KOPT-K1 (cell line): ENCODE results near the gene ABCA7.

ENCODE experiments used
- H3K27ac ChIP-seq: fragments of 200-600 bp; sonication (generic); 2 replicates; pipeline ENCODE4 v1.5.1; 2016; ENCODE audit warnings: antibody characterized with exemption, mild to moderate bottlenecking, low read depth, low read length; ENCODE audit not compliant: poor library complexity, severe bottlenecking
- H3K36me3 ChIP-seq: fragments of 200-600 bp; sonication (generic); 2 replicates; pipeline ENCODE4 v1.5.1; 2017; ENCODE audit warnings: antibody characterized with exemption, mild to moderate bottlenecking, low read length, moderate library complexity; ENCODE audit not compliant: insufficient read depth
- H3K9me3 ChIP-seq: fragments of 200-600 bp; sonication (generic); 2 replicates; pipeline ENCODE4 v1.5.1; 2017; ENCODE audit warnings: antibody characterized with exemption, low read length, mild to moderate bottlenecking; ENCODE audit not compliant: insufficient read depth, poor library complexity, severe bottlenecking

ABCA7 gene

DNA sequence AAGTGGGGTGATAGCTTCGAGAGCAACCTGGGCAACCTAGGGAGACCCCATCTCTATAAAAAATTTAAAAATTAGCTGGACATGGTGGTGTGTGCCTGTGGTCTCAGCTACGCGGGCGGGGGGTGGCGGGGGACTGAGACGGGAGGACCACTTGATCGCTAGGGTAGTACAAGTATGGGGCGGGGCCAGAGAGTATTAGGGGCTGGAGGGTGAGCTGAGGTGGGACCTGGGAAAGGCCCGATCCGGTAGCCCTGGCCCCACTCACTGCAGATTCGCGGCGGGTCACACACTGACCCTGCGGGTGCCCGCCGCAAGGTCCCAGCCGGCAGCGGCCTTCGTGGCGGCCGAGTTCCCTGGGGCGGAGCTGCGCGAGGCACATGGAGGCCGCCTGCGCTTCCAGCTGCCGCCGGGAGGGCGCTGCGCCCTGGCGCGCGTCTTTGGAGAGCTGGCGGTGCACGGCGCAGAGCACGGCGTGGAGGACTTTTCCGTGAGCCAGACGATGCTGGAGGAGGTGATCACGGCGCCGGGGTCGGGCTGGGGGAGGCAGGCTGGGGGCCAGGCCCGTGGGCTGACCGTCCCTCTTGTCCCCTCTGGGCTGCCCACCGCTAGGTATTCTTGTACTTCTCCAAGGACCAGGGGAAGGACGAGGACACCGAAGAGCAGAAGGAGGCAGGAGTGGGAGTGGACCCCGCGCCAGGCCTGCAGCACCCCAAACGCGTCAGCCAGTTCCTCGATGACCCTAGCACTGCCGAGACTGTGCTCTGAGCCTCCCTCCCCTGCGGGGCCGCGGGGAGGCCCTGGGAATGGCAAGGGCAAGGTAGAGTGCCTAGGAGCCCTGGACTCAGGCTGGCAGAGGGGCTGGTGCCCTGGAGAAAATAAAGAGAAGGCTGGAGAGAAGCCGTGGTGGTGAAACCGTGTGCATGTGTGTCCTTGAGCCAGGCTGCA, 25.0 kb downstream of the ABCA7 start:
- H3K9me3 ChIP-seq = no peaks in the 10 kb centered on the region
- no peak overlapping the region for H3K27ac ChIP-seq
- H3K36me3 ChIP-seq = peaks cover 15% of the 10 kb centered on the region

DNA sequence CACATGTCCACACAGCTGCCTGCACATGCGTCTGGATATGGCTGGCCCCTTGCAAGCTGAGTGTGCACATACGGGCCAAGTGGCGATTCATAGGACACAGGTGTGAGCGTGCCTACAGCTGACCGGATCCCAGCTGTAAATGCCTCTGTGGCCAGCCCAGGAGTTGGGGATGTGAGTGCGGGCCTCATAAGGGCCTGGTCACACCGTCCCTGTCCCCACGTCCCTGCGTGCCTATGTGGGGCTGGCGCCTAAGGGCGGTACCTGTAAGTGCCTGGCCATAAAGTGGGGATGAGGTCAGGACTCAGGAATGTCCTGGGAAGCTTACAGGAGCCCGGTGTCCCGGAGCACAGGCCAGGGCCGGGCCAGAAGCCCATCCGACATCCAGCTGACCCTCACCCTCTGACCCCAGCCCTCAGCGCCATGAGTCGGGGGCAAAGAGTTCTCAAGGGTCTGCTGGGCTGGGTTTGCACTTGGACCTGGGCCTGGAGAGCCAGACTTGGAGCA, 25.8 kb downstream of the ABCA7 start:
- peaks cover 22% of the 10 kb centered on the region for H3K36me3 ChIP-seq
- H3K9me3 ChIP-seq = no peaks in the 10 kb centered on the region
- no peak overlapping the region for H3K27ac ChIP-seq

DNA sequence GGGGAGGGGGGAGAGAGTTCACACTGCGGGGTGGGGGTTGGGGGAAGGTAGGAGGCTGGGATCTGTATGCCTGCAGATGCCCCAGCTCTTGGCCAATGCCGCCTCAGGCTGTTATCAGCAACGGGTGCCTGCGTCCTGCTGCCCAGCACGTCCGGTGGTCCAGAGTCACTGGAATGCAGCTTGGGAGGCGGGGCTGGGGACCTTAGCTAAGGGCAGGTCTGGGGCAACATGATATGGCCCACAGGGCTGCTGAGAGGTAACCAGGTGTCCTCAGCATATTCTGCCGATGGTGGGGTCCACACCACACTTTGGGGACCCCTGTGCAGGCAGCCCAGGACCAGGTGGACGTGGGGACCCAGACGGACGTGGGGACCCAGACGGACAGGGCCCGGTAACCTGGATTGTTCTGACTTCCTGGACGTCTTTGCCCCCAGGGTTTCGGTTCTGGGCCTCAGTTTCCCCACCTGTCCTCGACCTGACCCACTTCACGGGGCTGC, 26.4 kb downstream of the ABCA7 start:
- Histone ChIP-seq H3K36me3 (peaks cover 27% of the 10 kb centered on the region), H3K27ac (peak overlapping the region; percentile 98), H3K9me3 (no peaks in the 10 kb centered on the region)

DNA sequence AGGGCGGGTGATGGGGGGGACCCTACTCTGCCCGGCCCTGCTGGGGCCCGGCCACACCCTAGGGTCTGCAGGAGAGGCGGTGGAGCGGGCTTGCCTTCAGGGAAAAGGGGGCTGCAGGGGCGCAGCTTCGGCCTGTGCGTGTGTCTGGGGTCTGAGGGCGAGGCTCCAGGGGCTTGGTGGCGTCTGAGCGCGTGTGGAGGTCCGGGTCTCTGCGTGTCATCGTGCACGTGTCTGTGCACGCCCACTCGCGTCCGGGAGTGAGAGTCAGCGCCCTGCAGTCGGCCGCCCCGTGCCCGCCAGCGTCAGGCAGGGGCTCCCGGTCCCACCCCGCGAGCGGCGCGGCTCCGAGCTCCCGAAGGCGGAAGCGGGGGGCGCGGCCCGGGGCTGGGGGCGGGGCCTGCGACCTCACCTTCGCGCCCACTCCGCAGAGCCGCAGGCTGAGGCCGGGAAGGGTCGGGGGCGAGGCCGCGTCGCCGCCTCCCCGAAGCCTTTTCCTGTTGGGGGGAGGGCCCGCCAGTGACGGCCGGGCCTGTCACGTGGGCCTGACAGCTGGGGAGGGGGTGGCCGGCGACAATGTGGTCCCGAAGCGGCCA, 26.9 kb downstream of the ABCA7 start, which contains the start of gene ARHGAP45:
Gene ARHGAP45, plus strand, starts transcription at position 420 of the 593 bp plus-strand sequence. CDS start 239 bp downstream, outside the sequence.
- H3K27ac ChIP-seq = peak within 1 kb of the TSS; percentile 98
- no peaks in the 10 kb centered on the region for H3K9me3 ChIP-seq
- H3K36me3 ChIP-seq = peaks cover 32% of the 10 kb centered on the region

DNA sequence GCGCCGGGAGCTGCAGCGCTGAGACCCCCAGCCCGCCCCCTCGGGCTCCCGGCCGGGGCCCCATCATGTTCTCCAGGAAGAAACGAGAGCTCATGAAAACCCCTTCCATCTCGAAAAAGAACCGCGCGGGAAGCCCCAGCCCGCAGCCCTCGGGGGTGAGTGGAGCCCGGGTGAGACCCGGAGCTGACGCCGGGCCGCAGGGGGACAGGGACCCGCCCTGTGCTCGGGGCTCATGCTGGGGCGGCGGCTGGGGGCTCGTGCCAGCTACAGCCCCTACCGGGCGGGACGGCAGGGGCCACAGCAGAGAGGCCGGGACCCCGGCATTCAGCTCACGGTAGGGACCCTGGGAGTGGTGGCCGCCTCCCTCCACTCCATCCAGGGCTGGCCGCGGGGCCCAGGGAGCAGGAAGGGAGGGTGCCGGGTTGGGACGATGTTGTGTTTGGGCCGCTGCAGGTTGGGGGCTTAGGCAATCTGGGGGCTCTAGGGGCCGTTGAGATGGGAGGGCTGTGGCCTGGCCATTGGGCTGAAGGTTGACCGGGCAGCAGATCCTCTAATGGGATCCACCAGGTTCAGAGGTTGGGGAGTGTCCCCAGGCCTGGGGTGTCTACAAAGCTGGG, 27.5 kb downstream of the ABCA7 start:
- H3K9me3 ChIP-seq = no peaks in the 10 kb centered on the region
- peaks cover 38% of the 10 kb centered on the region for H3K36me3 ChIP-seq
- H3K27ac ChIP-seq = peak overlapping the region; percentile 98

DNA sequence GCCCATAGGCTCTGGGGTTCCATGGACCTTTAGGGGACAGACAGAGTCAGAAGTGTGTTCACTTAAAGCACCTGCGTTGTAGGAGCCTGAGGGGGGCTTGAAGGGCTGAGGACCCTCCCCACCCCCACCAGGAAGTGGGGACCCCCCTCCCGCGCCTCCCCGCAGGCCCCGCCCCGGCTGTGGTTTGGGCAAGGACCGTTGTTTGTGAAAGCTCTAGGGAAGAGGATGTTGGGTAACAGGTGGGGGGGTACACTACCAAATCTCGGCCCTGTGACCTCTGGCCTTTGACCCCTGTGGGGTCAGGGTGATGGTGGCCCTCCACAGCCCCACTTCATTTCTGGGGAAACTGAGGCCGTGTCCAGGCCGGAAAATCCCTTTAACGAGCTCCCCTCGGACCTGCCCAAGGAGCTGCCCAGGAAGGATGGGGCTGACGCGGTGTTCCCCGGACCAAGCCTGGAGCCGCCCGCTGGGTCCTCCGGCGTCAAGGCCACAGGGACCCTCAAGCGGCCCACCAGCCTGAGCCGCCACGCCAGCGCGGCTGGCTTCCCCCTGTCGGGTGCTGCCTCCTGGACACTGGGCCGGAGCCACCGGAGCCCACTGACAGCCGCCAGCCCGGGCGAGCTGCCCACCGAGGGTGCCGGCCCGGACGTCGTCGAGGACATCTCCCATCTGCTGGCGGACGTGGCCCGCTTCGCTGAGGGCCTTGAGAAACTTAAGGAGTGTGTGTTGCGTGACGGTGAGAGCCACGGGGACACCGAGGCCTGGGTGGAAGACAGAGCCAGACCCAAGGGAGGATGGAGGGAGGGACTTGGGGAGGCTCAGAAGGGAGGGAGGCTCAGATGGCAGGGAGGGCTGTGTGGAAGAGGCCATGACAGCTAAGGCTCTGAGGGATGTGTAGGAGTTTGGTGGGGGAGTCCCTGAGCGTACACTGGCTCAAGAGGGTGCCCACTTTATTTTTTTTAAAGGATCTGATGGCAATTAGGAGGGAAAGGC, 28.4 kb downstream of the ABCA7 start:
- Histone ChIP-seq H3K9me3 (no peaks in the 10 kb centered on the region), H3K27ac (peak overlapping the region; percentile 98), H3K36me3 (peaks cover 46% of the 10 kb centered on the region)

DNA sequence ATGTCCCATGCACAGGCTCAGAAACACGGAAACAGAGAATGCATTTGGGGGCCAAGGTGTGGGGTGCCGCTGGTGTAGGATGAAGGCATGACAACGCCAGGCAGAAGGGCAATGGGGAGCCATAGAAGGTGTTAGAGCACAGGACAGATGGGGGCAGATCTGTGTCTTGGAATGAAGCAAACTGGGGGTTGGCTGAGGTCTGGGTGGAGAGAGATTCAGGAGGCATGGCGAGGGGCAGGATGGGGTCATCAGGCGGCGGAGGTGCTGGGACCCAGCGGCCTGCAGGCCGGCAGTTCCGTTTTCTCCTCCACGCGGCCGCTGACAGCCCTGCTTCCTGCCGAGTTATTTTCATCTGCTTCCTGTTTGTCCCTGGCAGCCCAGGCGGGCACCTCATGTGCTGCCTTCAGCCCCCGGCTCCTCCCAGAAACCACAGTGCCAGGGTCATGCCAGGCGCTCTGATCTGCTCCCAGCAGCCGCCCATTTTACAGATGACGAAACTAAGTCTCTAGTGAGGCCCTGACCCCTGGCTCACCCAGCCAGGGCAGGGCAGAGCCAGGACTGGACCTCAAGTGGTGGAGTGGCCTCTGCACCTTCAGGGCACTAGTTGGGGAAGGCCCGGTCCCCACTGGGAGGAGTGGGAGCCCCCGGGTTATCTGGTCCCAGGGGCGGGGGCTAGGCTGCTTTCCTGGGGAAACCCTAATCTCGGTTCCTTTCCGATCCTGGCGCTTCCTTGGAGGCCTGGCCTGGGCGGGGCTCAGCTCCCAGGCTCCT, 29.3 kb downstream of the ABCA7 start:
- H3K27ac ChIP-seq = peak overlapping the region; percentile 98
- no peaks in the 10 kb centered on the region for H3K9me3 ChIP-seq
- peaks cover 55% of the 10 kb centered on the region for H3K36me3 ChIP-seq

DNA sequence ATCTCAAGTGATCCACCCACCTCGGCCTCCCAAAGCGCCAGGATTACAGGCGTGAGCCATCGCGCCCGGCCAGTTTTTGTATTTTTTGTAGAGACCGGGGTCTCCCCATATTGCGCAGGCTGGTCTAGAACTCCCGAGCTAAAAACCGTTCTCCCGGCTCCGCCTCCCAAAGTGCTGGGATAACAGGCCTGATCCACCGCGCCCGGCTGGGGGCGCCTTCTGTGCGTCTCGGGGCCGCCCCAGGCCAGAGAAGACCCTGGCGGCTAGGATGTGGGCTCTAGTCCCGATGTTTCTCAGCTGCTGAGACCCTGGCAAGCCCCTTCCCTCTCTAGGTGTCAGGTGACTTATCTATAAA, 30.6 kb downstream of the ABCA7 start:
- H3K36me3 ChIP-seq = peaks cover 64% of the 10 kb centered on the region
- H3K9me3 ChIP-seq = no peaks in the 10 kb centered on the region
- H3K27ac ChIP-seq = no peak overlapping the region

DNA sequence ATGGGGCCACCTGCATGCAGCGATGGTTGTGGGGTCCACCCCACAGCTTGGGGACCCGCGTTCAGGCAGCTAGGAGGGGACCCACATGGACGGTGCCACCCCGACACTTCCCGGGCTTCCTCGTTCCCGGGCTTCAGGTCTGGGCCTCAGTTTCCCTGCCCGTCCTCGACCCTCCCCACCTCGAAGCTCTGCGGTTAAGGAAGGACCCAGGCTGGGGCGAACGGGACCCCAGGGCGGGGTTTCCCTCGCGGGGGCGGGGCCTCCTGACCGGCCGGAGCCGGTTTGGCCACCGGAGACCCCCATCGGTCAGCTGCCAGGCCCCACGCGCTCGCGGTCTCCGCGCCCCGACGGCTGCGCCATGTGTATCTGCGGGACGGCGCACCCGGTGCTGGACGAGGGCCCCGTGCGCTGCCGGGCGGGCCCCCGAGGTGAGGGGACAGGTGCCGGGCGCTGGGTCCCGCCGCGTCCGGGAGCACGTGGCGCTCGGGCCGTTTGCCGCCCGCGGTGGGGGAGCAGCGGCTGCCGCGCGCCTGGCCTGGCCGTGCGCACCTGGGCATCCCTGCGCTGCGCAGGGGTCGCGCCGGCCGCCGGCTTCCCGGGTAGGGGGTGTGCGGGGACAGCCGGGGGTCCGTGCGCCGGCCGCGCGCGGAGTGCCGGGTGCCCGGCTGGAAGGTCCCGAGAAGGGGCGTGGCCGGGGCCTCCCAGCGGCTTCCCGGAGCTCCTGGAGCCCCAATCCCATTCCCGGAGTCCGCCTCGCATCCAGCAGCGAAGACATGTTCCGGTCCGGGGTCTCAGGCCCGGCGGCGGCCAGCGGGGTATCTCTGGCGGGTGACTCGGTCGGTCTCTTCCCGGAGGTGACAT, 31.3 kb downstream of the ABCA7 start:
- Histone ChIP-seq H3K9me3 (no peaks in the 10 kb centered on the region), H3K27ac (no peak overlapping the region), H3K36me3 (peaks cover 70% of the 10 kb centered on the region)

DNA sequence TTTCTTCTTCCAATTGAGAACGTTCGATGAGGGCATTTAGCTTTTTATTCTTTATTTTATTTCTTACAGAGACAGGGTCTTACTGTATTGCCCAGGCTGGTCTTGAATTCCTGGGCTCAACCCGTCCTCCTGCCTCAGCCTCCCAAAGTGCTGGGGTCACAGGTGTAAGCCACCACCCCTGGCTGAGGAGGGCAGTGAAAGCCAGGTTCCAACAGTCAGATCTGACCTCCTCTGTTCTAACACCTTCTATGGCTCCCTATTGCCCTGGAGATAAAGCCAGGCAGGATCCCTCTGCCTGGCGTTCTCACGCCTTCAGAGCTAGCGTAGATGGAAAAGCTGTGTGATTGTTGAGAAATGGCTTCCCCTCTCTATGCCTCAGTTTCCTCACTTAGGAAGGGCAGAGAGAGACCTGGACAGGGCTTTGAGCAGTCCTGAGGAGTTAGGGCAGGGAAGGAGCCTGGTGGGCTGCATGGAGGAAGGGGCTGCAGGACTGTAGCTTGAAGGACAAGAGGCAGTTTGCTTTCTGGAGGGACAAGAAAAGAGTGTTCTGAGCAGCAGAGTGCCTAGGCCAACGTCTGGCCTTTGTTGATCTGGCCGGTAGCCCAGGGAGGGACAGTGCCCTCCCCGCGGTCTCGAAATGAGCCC, 32.6 kb downstream of the ABCA7 start:
- H3K27ac ChIP-seq = no peak overlapping the region
- peaks cover 73% of the 10 kb centered on the region for H3K36me3 ChIP-seq
- H3K9me3 ChIP-seq = no peaks in the 10 kb centered on the region

DNA sequence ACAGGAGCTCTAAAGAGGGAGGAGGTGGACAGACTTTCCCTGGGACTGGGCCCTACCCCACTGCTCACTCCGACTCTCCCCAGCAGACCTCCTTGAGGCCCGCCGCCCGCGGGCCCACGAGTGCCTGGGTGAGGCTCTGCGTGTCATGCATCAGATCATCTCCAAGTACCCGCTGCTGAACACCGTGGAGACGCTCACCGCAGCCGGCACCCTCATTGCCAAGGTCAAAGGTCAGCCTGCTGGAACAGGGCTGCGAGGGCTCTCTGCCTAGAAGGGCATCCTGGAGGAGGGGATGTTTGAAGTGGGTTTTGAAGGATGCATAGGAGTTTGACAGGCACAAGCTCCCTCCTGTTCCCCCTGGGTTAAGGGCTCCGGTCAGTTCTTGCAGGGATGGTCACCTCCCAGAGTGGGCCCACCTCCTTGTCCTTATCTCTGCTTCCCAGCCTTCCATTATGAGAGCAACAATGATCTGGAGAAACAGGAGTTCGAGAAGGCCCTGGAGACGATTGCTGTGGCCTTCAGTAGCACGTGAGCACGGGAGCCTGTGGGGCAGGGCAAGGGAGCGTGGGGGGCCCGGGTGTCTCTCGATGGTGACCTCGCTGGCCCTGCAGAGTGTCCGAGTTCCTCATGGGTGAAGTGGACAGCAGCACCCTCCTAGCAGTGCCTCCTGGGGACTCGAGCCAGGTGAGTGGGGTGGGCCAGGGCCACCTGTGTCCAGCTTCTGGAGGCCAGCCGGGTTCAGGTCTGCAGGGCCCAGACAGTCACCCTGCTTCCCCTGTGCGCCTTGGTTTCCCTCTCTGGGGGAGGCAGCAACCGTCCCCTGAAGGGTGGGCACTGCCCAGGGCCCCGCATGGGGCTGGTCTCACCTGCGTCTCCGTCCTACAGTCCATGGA, 33.4 kb downstream of the ABCA7 start:
- Histone ChIP-seq H3K27ac (no peak overlapping the region), H3K36me3 (peaks cover 80% of the 10 kb centered on the region)

More for the DNA sequence above, 33.4 kb downstream of the ABCA7 start:
- H3K9me3 ChIP-seq = no peaks in the 10 kb centered on the region
